Measurements from ENCODE around the gene ARL2BP.
A peak's percentile ranks its signal among the peaks of the same experiment; 100 is the strongest.

The ARL2BP gene

GRCh38 chr16:57260294-57260929, 15.4 kb downstream of the ARL2BP start:
- no peak overlapping the region for H3K4me3 ChIP-seq (ENCODE audit: low read depth, low read length)
- in situ Hi-C loops (cut with HindIII; ENCODE audit: low sequenced_read_pairs): no loop called here
- peak; percentile 60 for DNase-seq (ENCODE audit: low read depth)
- no peak for TF ChIP-seq CTCF (IDR thresholded peaks at IDR 0.05; ENCODE audit: low read depth, low read length, missing control alignments)

GRCh38 chr16:57261806-57262205, 16.7 kb downstream of the ARL2BP start:
- in situ Hi-C loops (cut with HindIII; ENCODE audit: low sequenced_read_pairs): no loop called here
- DNase-seq (ENCODE audit: low read depth): no peak
- no peak for TF ChIP-seq CTCF (IDR thresholded peaks at IDR 0.05; ENCODE audit: low read depth, low read length, missing control alignments)
- no peak overlapping the region for H3K4me3 ChIP-seq (ENCODE audit: low read depth, low read length)

- no peak for DNase-seq (ENCODE audit: low read depth)
- H3K4me3 ChIP-seq (ENCODE audit: low read depth, low read length): no peak overlapping the region
- in situ Hi-C loops (cut with HindIII; ENCODE audit: low sequenced_read_pairs): no loop called here
- no peak for TF ChIP-seq CTCF (IDR thresholded peaks at IDR 0.05; ENCODE audit: low read depth, low read length, missing control alignments)
These were observed 17.9 kb downstream of the ARL2BP start for GRCh38 chr16:57262841-57263540.

GRCh38 chr16:57263541-57264351, 18.7 kb downstream of the ARL2BP start:
- no peak for TF ChIP-seq CTCF (IDR thresholded peaks at IDR 0.05; ENCODE audit: low read depth, low read length, missing control alignments)
- no peak overlapping the region for H3K4me3 ChIP-seq (ENCODE audit: low read depth, low read length)
- in situ Hi-C loops (cut with HindIII; ENCODE audit: low sequenced_read_pairs): no loop called here
- no peak for DNase-seq (ENCODE audit: low read depth)

GRCh38 chr16:57264381-57264780, 19.3 kb downstream of the ARL2BP start:
- in situ Hi-C loops (cut with HindIII; ENCODE audit: low sequenced_read_pairs): no loop called here
- H3K4me3 ChIP-seq (ENCODE audit: low read depth, low read length): no peak overlapping the region
- no peak for TF ChIP-seq CTCF (IDR thresholded peaks at IDR 0.05; ENCODE audit: low read depth, low read length, missing control alignments)
- DNase-seq (ENCODE audit: low read depth): no peak

- no peak overlapping the region for H3K4me3 ChIP-seq (ENCODE audit: low read depth, low read length)
- no peak for TF ChIP-seq CTCF (IDR thresholded peaks at IDR 0.05; ENCODE audit: low read depth, low read length, missing control alignments)
- in situ Hi-C loops (cut with HindIII; ENCODE audit: low sequenced_read_pairs): no loop called here
- DNase-seq (ENCODE audit: low read depth): no peak
These were observed 19.9 kb downstream of the ARL2BP start for GRCh38 chr16:57264950-57265371.
